Tibial nerve (tissue), 4 donors: ENCODE data around the gene SLC12A1. TPM values are rescaled to one million over a fixed set of nuclear protein-coding genes. Genes with fewer than 3 reads are reported as not detected.

Experiments
- DNase-seq, 2 donors: peaks; one replicate each; pipeline ENCODE4 v3.0.0-alpha.2; 2019; ENCODE audit warnings: low spot score in 2 of 2
- H3K27ac ChIP-seq, 4 donors: fragments of 200-600 bp; sonication (generic) in 3 of 4; one replicate each; pipeline ENCODE4 v1.5.1; 2017 to 2019; ENCODE audit warnings: mild to moderate bottlenecking in 1 of 4
- H3K27me3 ChIP-seq, 2 donors: fragments of 200-600 bp; sonication (generic) in 1 of 2; one replicate each; pipeline versions ENCODE4 v1.5.1 to v1.6.0; 2017 to 2019
- H3K36me3 ChIP-seq, 3 donors: fragments of 200-600 bp; sonication (generic); one replicate each; pipeline ENCODE4 v1.5.1; 2018 to 2019
- H3K4me1 ChIP-seq, 4 donors: fragments of 200-600 bp; sonication (generic) in 3 of 4; one replicate each; pipeline ENCODE4 v1.5.1; 2017 to 2019
- H3K4me3 ChIP-seq, 4 donors: fragments of 200-600 bp; sonication (generic) in 3 of 4; one replicate each; pipeline ENCODE4 v1.5.1; 2017 to 2019; ENCODE audit warnings: mild to moderate bottlenecking in 1 of 4, moderate library complexity in 1 of 4
- H3K9me3 ChIP-seq, 4 donors: fragments of 200-600 bp; sonication (generic) in 3 of 4; one replicate each; pipeline ENCODE4 v1.5.1; 2017 to 2019
- EP300 ChIP-seq, 2 donors: sonication (generic); formaldehyde crosslinking; IDR thresholded peaks; one replicate each; pipeline ENCODE4 v1.6.1; 2017; ENCODE audit warnings: antibody characterized with exemption in 2 of 2, mild to moderate bottlenecking in 1 of 2
- POLR2A ChIP-seq, 2 donors: fragments of 450-650 bp; IDR thresholded peaks; one replicate each; pipeline ENCODE4 v1.6.1; 2017; ENCODE audit warnings: antibody characterized with exemption in 2 of 2, mild to moderate bottlenecking in 2 of 2, moderate library complexity in 2 of 2
- WGBS, 2 donors: methylation state at CpG; one replicate each; pipeline ENCODE4 v1.1.5; 2018; 5-methylcytosine and 5-hydroxymethylcytosine counted together
- total RNA-seq, 4 donors: library from RNA; depleted of rRNA; stranded (reverse); fragments of >200 nt; gene quantifications; one replicate each; pipeline ENCODE4 v1.1.0, GENCODE V29; 2016
- TF ChIP-seq, protein P1 (sequence below), 5 experiments: fragments of 200-600 bp in 3 of 5; fragments of 450-650 bp in 2 of 5; sonication (generic) in 3 of 5; IDR thresholded peaks; one replicate each; pipeline ENCODE4 v1.5.1; 2016 to 2019; ENCODE audit warnings: antibody characterized with exemption in 5 of 5, mild to moderate bottlenecking in 3 of 5, moderate library complexity in 2 of 5

SLC12A1 gene
- total RNA-seq, 4 donors from 2014 or later = not detected

GRCh38 chr15:48297668-48298067 is 91.6 kb downstream of the SLC12A1 start:
- Histone ChIP-seq H3K4me3 (no peak overlapping the region), H3K9me3 (no peaks in the 10 kb centered on the region), H3K27ac (no peak overlapping the region), H3K27me3 (no peaks in the 10 kb centered on the region), H3K4me1 (no peaks in the 10 kb centered on the region), H3K36me3 (no peaks in the 10 kb centered on the region)
- TF ChIP-seq EP300 (IDR thresholded peaks at IDR 0.05) (no peak), POLR2A (IDR thresholded peaks at IDR 0.05) (no peak)
- TF ChIP-seq, protein P1, sequence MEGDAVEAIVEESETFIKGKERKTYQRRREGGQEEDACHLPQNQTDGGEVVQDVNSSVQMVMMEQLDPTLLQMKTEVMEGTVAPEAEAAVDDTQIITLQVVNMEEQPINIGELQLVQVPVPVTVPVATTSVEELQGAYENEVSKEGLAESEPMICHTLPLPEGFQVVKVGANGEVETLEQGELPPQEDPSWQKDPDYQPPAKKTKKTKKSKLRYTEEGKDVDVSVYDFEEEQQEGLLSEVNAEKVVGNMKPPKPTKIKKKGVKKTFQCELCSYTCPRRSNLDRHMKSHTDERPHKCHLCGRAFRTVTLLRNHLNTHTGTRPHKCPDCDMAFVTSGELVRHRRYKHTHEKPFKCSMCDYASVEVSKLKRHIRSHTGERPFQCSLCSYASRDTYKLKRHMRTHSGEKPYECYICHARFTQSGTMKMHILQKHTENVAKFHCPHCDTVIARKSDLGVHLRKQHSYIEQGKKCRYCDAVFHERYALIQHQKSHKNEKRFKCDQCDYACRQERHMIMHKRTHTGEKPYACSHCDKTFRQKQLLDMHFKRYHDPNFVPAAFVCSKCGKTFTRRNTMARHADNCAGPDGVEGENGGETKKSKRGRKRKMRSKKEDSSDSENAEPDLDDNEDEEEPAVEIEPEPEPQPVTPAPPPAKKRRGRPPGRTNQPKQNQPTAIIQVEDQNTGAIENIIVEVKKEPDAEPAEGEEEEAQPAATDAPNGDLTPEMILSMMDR (IDR thresholded peaks at IDR 0.05) = no peak
- 93% methylated on average over 2 of the region's 2 CpGs for WGBS, 2 donors
- DNase-seq = no peak

DNA sequence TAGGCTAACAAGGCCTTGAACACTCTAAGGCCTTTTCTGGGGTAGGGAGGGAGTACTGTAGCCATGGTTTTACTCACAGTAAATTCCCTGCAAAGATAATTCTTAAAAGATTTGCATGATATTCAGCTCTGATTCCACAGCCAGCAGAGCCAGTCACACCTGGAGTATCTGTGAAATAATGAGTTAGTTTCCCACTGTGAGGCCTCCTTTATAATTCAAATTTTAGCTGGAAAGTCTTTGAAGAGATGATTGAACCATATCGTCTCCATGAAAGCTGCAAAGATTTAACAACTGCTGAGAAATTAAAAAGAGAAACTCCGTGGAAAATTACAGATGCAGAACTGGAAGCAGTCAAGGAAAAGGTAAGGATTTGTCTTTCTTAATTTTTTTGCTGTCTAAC is 92.8 kb downstream of the SLC12A1 start:
- 33 to 46% methylated on average over 2 of the region's 2 CpGs for WGBS, 2 donors
- DNase-seq = no peak
- Histone ChIP-seq H3K27ac (no peak overlapping the region), H3K4me3 (no peak overlapping the region), H3K4me1 (no peaks in the 10 kb centered on the region), H3K36me3 (no peaks in the 10 kb centered on the region), H3K9me3 (no peaks in the 10 kb centered on the region), H3K27me3 (no peaks in the 10 kb centered on the region)
- TF ChIP-seq EP300 (IDR thresholded peaks at IDR 0.05) (no peak), POLR2A (IDR thresholded peaks at IDR 0.05) (no peak)
- TF ChIP-seq, protein P1 (IDR thresholded peaks at IDR 0.05) = no peak

DNA sequence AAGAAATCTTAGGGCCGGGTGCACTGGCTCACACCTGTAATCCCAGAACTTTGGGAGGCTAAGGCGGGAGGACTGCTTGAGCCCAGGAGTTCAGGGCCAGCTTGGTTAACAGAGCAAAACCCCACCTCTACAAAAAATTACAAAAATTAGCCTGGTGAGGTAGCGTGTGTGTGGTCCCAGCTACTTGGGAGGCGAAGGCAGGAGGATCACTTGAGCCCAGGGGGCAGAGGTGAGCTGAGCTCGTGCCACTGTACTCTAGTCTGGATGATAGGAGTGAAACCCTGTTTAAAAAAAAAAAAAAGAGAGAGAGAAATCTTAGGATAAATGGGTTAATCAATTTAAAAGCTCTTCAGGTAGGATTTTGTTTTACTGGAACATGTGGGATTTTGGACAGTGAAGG is 93.9 kb downstream of the SLC12A1 start:
- Histone ChIP-seq H3K4me3 (no peak overlapping the region), H3K4me1 (no peaks in the 10 kb centered on the region), H3K27ac (no peak overlapping the region), H3K27me3 (no peaks in the 10 kb centered on the region), H3K9me3 (no peaks in the 10 kb centered on the region), H3K36me3 (no peaks in the 10 kb centered on the region)
- WGBS, 2 donors = 72 to 79% methylated on average over 5 of the region's 5 CpGs
- DNase-seq = no peak
- TF ChIP-seq EP300 (IDR thresholded peaks at IDR 0.05) (no peak), POLR2A (IDR thresholded peaks at IDR 0.05) (no peak)
- TF ChIP-seq, protein P1 (IDR thresholded peaks at IDR 0.05) = no peak

DNA sequence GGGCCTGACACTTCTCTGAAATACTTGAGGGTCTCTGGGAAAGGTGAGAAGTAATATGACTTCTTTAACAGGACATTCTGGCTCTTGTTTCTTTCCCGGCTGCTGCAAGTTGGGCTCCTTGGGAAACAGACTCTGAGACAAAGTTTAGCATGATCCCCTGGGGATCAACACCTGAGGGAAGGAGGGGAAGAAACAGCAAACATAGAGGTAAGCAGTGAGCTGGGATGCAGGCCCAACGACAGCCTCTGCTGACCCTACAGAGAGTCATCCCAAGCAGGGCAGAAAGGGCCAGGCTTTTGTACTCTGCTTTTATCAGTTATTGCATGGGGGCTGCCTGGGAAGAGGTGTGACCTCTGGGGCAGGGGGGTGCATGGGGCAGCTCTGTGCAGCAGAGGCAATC is 98.3 kb downstream of the SLC12A1 start:
- TF ChIP-seq, protein P1 (IDR thresholded peaks at IDR 0.05) = no peak
- TF ChIP-seq POLR2A (IDR thresholded peaks at IDR 0.05) (no peak), EP300 (IDR thresholded peaks at IDR 0.05) (no peak)
- WGBS, 2 donors = 36 to 56% methylated on average over 2 of the region's 2 CpGs
- Histone ChIP-seq H3K4me1 (no peaks in the 10 kb centered on the region), H3K27me3 (no peaks in the 10 kb centered on the region), H3K36me3 (no peaks in the 10 kb centered on the region), H3K9me3 (no peaks in the 10 kb centered on the region), H3K4me3 (no peak overlapping the region), H3K27ac (no peak overlapping the region)
- no peak for DNase-seq

DNA sequence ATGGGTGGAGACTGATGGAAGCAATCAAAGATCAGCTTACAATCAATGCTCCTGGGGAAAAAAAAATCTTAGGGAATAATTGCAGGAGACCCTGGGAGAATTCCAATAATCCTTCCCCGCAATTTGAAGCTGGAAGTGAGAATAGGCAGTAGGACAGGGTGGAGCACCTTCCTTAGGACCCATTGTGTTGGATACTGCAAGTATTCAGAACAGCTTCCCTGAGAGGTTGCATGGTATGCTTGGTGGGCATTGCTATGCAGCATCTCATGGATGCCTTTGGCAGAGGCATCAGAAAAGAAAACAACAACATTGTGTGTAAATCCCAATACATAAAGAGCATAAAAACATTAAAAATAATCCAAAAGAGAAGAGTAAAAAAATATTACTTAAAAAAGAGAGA is 100.5 kb downstream of the SLC12A1 start:
- DNase-seq = no peak
- H3K27ac ChIP-seq = no peak overlapping the region
- 72 to 78% methylated on average over 1 of the region's 1 CpG for WGBS, 2 donors
- no peaks in the 10 kb centered on the region for H3K4me1 ChIP-seq
- no peaks in the 10 kb centered on the region for H3K36me3 ChIP-seq
- H3K27me3 ChIP-seq = no peaks in the 10 kb centered on the region
- TF ChIP-seq POLR2A (IDR thresholded peaks at IDR 0.05) = no peak
- TF ChIP-seq, protein P1 (IDR thresholded peaks at IDR 0.05) = no peak
- TF ChIP-seq EP300 (IDR thresholded peaks at IDR 0.05) = no peak
- no peak overlapping the region for H3K4me3 ChIP-seq
- H3K9me3 ChIP-seq = no peaks in the 10 kb centered on the region
